GM10248 (cell line): ENCODE measurements around the gene RCL1.

Experiments used
- CTCF ChIA-PET: fragments of 300-600 bp; sonication (Branson Sonifier 250); formaldehyde crosslinking; extraction: SDS; loops from one replicate; lab custom pipeline; 2021; ENCODE audit warnings: antibody characterized with exemption; lab: Yijun Ruan, JAX
- POLR2A ChIA-PET: fragments of 350-650 bp; sonication (Branson Sonifier 250); formaldehyde crosslinking; extraction: SDS; loops from one replicate; lab custom pipeline; 2020; ENCODE audit warnings: antibody characterized with exemption; lab: Yijun Ruan, JAX
- DNase-seq: peaks from one replicate; pipeline ENCODE4 v3.0.0; 2012; ENCODE audit errors: extremely low spot score
- CTCF ChIP-seq: IDR thresholded peaks from 2 replicates; pipeline ENCODE4 v1.5.1; 2012; ENCODE audit warnings: mild to moderate bottlenecking, low read depth; ENCODE audit errors: extremely low read depth, missing control alignments, control extremely low read depth

RCL1 gene

GRCh38 chr9:4799033-4799430, 6.3 kb downstream of the RCL1 start:
- no peak for TF ChIP-seq CTCF
- DNase-seq, result no peak
- CTCF ChIA-PET, result interaction anchor here (1.6 kb wide), 1 partner anchor 18 kb away, joined by 5 read pairs; no protein-coding TSS in a partner anchor
- POLR2A ChIA-PET, result no interaction called here

DNA sequence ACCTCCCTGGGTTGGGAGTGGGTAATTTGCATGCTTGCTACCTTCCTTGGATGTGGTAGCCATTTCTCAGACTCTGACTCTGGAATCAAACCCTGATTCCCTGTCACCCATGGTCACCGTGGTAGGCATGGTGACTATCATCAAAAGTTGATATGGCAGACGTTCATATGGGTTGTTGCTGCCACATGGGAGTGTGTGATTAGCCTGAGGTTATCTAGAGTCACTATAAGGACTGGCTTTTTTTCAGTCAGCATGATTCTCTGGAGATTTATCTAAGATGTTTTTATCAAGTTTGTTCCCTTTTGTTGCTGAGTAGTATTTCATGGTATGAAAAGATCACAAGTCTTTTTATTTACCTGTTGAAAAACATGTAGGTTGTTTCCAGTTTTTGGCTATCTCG, 7.0 kb downstream of the RCL1 start:
- no peak for TF ChIP-seq CTCF
- DNase-seq, result no peak
- POLR2A ChIA-PET, result no interaction called here
- CTCF ChIA-PET, result no interaction called here

DNA sequence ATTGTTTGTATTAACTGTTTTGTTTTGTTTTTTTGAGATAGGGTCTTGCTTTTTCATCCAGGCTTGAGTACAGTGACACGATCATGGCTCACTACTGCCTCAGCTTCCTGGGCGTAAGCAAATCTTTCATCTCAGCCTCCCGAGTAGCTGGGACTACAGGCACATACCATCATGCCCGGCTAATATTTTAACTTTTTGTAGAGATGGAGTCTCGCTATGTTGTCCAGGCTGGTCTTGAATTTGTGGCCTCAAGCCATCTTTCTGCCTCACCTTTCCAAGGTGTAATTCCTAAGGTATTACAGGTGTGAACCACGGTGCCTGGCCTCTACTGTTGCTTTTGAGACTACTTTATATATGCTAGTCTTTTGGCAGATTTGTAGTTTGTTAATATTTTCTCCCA, 8.4 kb downstream of the RCL1 start:
- ChIA-PET CTCF (no interaction called here), POLR2A (interaction anchor here (0.6 kb wide), 1 partner anchor 827 kb away, joined by 4 read pairs; no protein-coding TSS in a partner anchor)
- DNase-seq, result no peak
- TF ChIP-seq CTCF, result no peak

GRCh38 chr9:4803670-4804530, 11.2 kb downstream of the RCL1 start:
- DNase-seq, result no peak
- CTCF ChIA-PET, result interaction anchor here (1.5 to 1.7 kb wide), 3 partner anchors 8 to 53 kb away, joined by 3 to 5 read pairs (median 4); no protein-coding TSS in a partner anchor
- no peak for TF ChIP-seq CTCF
- POLR2A ChIA-PET, result no interaction called here

- no peak for TF ChIP-seq CTCF
- ChIA-PET CTCF (interaction anchor here (1.5 to 1.7 kb wide), 3 partner anchors 9 to 53 kb away, joined by 3 to 5 read pairs (median 4); no protein-coding TSS in a partner anchor), POLR2A (no interaction called here)
- no peak for DNase-seq
Observed at GRCh38 chr9:4804531-4805016, 11.8 kb downstream of the RCL1 start.

GRCh38 chr9:4805191-4805918, 12.6 kb downstream of the RCL1 start:
- ChIA-PET CTCF (interaction anchor here (0.9 to 1.7 kb wide), 4 partner anchors 9 to 183 kb away, joined by 3 to 5 read pairs (median 4); partner anchors contain the start of gene RCL1), POLR2A (no interaction called here)
- TF ChIP-seq CTCF, result no peak
- DNase-seq, result no peak
